K562 (cell line): Measurements from ENCODE around the gene PLA2R1. TPM values are rescaled to one million over a fixed set of nuclear protein-coding genes. Genes with fewer than 3 reads are reported as not detected.

ENCODE experiments used
- RAD21 ChIP-seq, 2 experiments: fragments of 250-450 bp in 1 of 2; fragments of 450-650 bp in 1 of 2; sonication (Bioruptor Pico) in 1 of 2; formaldehyde crosslinking in 1 of 2; IDR thresholded peaks in 1 of 2; conservative IDR thresholded peaks in 1 of 2; 2 replicates each; pipeline versions ENCODE4 v1.4.0 to v1.8.0; 2020 to 2022; ENCODE audit warnings: mild to moderate bottlenecking in 2 of 2, moderate library complexity in 1 of 2
- STAG1 ChIP-seq: sonication (generic); formaldehyde crosslinking; IDR thresholded peaks from 2 replicates; pipeline ENCODE4 v1.5.0; 2020; ENCODE audit warnings: missing genetic modification reagents, borderline replicate concordance
- ZNF41 ChIP-seq: fragments of 250-450 bp; sonication (Bioruptor Pico); conservative IDR thresholded peaks from 2 replicates; pipeline ENCODE4 v1.4.0; 2020; ENCODE audit warnings: mild to moderate bottlenecking
- ZNF436 ChIP-seq: fragments of 250-450, 450-650 bp; sonication (Bioruptor Pico); formaldehyde crosslinking; IDR thresholded peaks from 2 replicates; pipeline ENCODE4 v1.7.0; 2020; ENCODE audit warnings: mild to moderate bottlenecking
- ZNF717 ChIP-seq: fragments of 250-450 bp; sonication (Bioruptor Pico); IDR thresholded peaks from 2 replicates; pipeline ENCODE4 v1.5.0; 2021
- polyA plus RNA-seq, 8 experiments: library from polyadenylated mRNA; depleted of rRNA in 4 of 8; stranded (reverse) in 5 of 8; unstranded in 3 of 8; fragments of >200 nt; fragmentation: Nextera tagmentation in 2 of 8; fragmentation: Illumina TruSeq in 1 of 8; extraction: Ambion mirVana in 2 of 8; extraction: Trizol in 1 of 8; gene quantifications; 2 replicates each; pipeline versions ENCODE4 v1.2.1 to v1.2.3, GENCODE V29; 2011 to 2014; ENCODE audit warnings: inconsistent platforms in 1 of 8, missing spikeins in 1 of 8
- total RNA-seq, 7 experiments: library from RNA; depleted of rRNA in 6 of 7; stranded (reverse); fragments of >200 nt in 6 of 7; fragmentation: Illumina TruSeq in 2 of 7; extraction: Trizol in 2 of 7; gene quantifications; 2 replicates each; pipeline versions ENCODE4 v1.2.1 to v1.2.3, GENCODE V29; 2011 to 2021; ENCODE audit warnings: low replicate concordance in 1 of 7
- TF ChIP-seq, protein P1 (sequence below), 2 experiments: fragments of 450-650 bp; formaldehyde crosslinking in 1 of 2; IDR thresholded peaks; 2 replicates each; pipeline versions ENCODE4 v1.4.0 to v1.6.1; 2014 to 2020; ENCODE audit warnings: mild to moderate bottlenecking in 2 of 2, borderline replicate concordance in 1 of 2, low read depth in 1 of 2
- TF ChIP-seq, protein P2 (sequence below), 2 experiments: fragments of 450-650 bp; conservative IDR thresholded peaks; 2 replicates each; pipeline ENCODE4 v1.6.1; 2017; ENCODE audit warnings: mild to moderate bottlenecking in 2 of 2, moderate library complexity in 2 of 2

PLA2R1 gene
- total and polyA plus RNA-seq, 9 of the 15 experiments (the other 6 are each of a cell fraction or from before 2014, with no cell fraction given): not detected

DNA sequence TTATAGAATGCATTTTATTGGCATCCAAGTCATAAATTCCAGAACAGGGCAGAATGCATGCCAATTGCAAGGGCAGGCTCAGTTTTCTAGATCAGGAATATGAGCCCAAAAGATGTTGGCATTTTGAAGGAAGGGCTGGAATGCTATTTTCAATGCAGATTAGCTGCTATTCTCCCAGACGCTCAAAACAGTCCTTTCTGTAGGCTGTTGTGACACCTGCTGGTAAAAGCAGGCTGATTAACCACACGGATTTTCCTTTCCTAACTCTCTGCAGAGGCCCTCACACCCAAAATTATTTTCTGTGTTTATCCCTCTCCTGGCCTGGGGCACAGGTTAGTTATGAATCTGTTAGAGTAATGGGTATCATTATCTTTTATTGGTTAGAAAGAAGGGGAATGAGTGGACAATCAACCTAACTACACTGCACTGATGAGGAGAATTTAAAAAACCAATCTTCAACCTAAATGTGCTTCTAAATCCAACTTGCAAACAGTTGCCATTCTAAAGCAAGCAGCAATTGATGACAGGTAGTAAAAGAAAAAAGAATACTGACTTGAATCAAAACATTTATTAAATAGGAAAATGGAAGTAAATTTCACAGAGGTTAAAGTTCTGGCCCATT is 94.0 kb downstream of the PLA2R1 start (continued):
- TF ChIP-seq, protein P1, sequence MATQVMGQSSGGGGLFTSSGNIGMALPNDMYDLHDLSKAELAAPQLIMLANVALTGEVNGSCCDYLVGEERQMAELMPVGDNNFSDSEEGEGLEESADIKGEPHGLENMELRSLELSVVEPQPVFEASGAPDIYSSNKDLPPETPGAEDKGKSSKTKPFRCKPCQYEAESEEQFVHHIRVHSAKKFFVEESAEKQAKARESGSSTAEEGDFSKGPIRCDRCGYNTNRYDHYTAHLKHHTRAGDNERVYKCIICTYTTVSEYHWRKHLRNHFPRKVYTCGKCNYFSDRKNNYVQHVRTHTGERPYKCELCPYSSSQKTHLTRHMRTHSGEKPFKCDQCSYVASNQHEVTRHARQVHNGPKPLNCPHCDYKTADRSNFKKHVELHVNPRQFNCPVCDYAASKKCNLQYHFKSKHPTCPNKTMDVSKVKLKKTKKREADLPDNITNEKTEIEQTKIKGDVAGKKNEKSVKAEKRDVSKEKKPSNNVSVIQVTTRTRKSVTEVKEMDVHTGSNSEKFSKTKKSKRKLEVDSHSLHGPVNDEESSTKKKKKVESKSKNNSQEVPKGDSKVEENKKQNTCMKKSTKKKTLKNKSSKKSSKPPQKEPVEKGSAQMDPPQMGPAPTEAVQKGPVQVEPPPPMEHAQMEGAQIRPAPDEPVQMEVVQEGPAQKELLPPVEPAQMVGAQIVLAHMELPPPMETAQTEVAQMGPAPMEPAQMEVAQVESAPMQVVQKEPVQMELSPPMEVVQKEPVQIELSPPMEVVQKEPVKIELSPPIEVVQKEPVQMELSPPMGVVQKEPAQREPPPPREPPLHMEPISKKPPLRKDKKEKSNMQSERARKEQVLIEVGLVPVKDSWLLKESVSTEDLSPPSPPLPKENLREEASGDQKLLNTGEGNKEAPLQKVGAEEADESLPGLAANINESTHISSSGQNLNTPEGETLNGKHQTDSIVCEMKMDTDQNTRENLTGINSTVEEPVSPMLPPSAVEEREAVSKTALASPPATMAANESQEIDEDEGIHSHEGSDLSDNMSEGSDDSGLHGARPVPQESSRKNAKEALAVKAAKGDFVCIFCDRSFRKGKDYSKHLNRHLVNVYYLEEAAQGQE (IDR thresholded peaks at IDR 0.05; ENCODE audit: borderline replicate concordance): 0 out of 2 replicates have a peak, but pooled peaks have one; percentile 21
- TF ChIP-seq, protein P1 (CRISPR knock-in tag; IDR thresholded peaks at IDR 0.05; ENCODE audit: low read depth): no peak
- peak in 1 of 2 experiments; percentile 64; a peak in 2 of 4 replicates for TF ChIP-seq RAD21 (CRISPR knock-in tag; conservative IDR thresholded peaks at IDR 0.05 in 1 of 2, IDR thresholded peaks at IDR 0.05 in 1 of 2)
- no peak for TF ChIP-seq ZNF41 (CRISPR knock-in tag)
- TF ChIP-seq, protein P2, sequence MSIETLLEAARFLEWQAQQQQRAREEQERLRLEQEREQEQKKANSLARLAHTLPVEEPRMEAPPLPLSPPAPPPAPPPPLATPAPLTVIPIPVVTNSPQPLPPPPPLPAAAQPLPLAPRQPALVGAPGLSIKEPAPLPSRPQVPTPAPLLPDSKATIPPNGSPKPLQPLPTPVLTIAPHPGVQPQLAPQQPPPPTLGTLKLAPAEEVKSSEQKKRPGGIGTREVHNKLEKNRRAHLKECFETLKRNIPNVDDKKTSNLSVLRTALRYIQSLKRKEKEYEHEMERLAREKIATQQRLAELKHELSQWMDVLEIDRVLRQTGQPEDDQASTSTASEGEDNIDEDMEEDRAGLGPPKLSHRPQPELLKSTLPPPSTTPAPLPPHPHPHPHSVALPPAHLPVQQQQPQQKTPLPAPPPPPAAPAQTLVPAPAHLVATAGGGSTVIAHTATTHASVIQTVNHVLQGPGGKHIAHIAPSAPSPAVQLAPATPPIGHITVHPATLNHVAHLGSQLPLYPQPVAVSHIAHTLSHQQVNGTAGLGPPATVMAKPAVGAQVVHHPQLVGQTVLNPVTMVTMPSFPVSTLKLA (conservative IDR thresholded peaks at IDR 0.05): no peak
- no peak for TF ChIP-seq ZNF436 (CRISPR knock-in tag)
- no peak for TF ChIP-seq ZNF717 (CRISPR knock-in tag)
- peak; percentile 24; the same call in 1 of the 2 replicates for TF ChIP-seq STAG1 (CRISPR knock-in tag)
